Liver (tissue), 9 donors: ENCODE data around the gene FGD2. TPM values are rescaled to one million over a fixed set of nuclear protein-coding genes. Genes with fewer than 3 reads are reported as not detected.

Experiments used
- DNase-seq: peaks from one replicate; pipeline ENCODE4 v3.0.0-alpha.2; 2017; ENCODE audit warnings: low spot score
- H3K27ac ChIP-seq, 2 donors: one replicate each; pipeline ENCODE4 v1.7.0; 2013; ENCODE audit warnings: inconsistent platforms in 2 of 2, low read length in 2 of 2, control low read depth in 1 of 2, low read depth in 1 of 2, mild to moderate bottlenecking in 1 of 2
- H3K27me3 ChIP-seq, 4 donors: one replicate each; pipeline versions ENCODE4 v1.6.1 to v1.7.0; 2013; ENCODE audit warnings: low read length in 3 of 4, inconsistent platforms in 1 of 4, mild to moderate bottlenecking in 1 of 4, moderate library complexity in 1 of 4; ENCODE audit not compliant: control insufficient read depth in 4 of 4, insufficient read depth in 4 of 4
- H3K36me3 ChIP-seq, 4 donors: one replicate each; pipeline versions ENCODE4 v1.6.1 to v1.7.0; 2013; ENCODE audit warnings: low read length in 3 of 4, mild to moderate bottlenecking in 3 of 4, low read depth in 1 of 4, moderate library complexity in 1 of 4; ENCODE audit not compliant: control insufficient read depth in 4 of 4, insufficient read depth in 3 of 4
- H3K4me1 ChIP-seq, 4 donors: one replicate each; pipeline versions ENCODE4 v1.6.1 to v1.7.0; 2013; ENCODE audit warnings: low read length in 3 of 4, mild to moderate bottlenecking in 3 of 4, moderate library complexity in 1 of 4; ENCODE audit not compliant: control insufficient read depth in 4 of 4, insufficient read depth in 4 of 4
- H3K4me3 ChIP-seq, 3 donors: one replicate each; pipeline versions ENCODE4 v1.6.1 to v1.7.0; 2013; ENCODE audit warnings: low read length in 3 of 3, control low read depth in 1 of 3, low read depth in 1 of 3, mild to moderate bottlenecking in 1 of 3
- H3K9ac ChIP-seq, 2 donors: one replicate each; pipeline ENCODE4 v1.7.0; 2013; ENCODE audit warnings: low read length in 2 of 2, mild to moderate bottlenecking in 2 of 2, moderate library complexity in 2 of 2, control low read depth in 1 of 2, low read depth in 1 of 2
- H3K9me3 ChIP-seq, 4 donors: one replicate each; pipeline versions ENCODE4 v1.6.1 to v1.7.0; 2013; ENCODE audit warnings: low read length in 3 of 4; ENCODE audit not compliant: control insufficient read depth in 4 of 4
- ATF3 ChIP-seq: IDR thresholded peaks from 2 replicates; pipeline ENCODE4 v1.6.1; 2016; ENCODE audit warnings: antibody characterized with exemption
- EGR1 ChIP-seq, 2 donors: IDR thresholded peaks; 2 replicates each; pipeline ENCODE4 v1.6.1; 2016 to 2018; ENCODE audit warnings: antibody characterized with exemption in 2 of 2, low read depth in 2 of 2
- FOXA1 ChIP-seq: IDR thresholded peaks from 2 replicates; pipeline ENCODE4 v1.6.1; 2016; ENCODE audit warnings: antibody characterized with exemption
- FOXA2 ChIP-seq: IDR thresholded peaks from 2 replicates; pipeline ENCODE4 v1.6.1; 2016; ENCODE audit warnings: antibody characterized with exemption
- GABPA ChIP-seq, 2 donors: IDR thresholded peaks in 1 of 2; conservative IDR thresholded peaks in 1 of 2; 2 replicates each; pipeline ENCODE4 v1.6.1; 2016; ENCODE audit warnings: antibody characterized with exemption in 2 of 2, mild to moderate bottlenecking in 1 of 2, moderate library complexity in 1 of 2
- HNF4A ChIP-seq, 2 donors: conservative IDR thresholded peaks; 2 replicates each; pipeline ENCODE4 v1.6.1; 2016; ENCODE audit warnings: antibody characterized with exemption in 2 of 2, mild to moderate bottlenecking in 2 of 2
- HNF4G ChIP-seq: IDR thresholded peaks from 2 replicates; pipeline ENCODE4 v1.6.1; 2016; ENCODE audit warnings: antibody characterized with exemption
- JUND ChIP-seq, 2 donors: IDR thresholded peaks; 2 replicates each; pipeline ENCODE4 v1.6.1; 2016; ENCODE audit warnings: antibody characterized with exemption in 2 of 2
- NR2F2 ChIP-seq: IDR thresholded peaks from 2 replicates; pipeline ENCODE4 v1.6.1; 2016; ENCODE audit warnings: antibody characterized with exemption
- RAD21 ChIP-seq, 2 donors: IDR thresholded peaks; 2 replicates each; pipeline ENCODE4 v1.6.1; 2016; ENCODE audit warnings: antibody characterized with exemption in 2 of 2, mild to moderate bottlenecking in 2 of 2
- REST ChIP-seq: IDR thresholded peaks from 2 replicates; pipeline ENCODE4 v1.6.1; 2016; ENCODE audit warnings: antibody characterized with exemption, mild to moderate bottlenecking
- RXRA ChIP-seq, 2 donors: IDR thresholded peaks; 2 replicates each; pipeline ENCODE4 v1.6.1; 2017 to 2018; ENCODE audit warnings: antibody characterized with exemption in 2 of 2, mild to moderate bottlenecking in 1 of 2
- SP1 ChIP-seq: IDR thresholded peaks from 2 replicates; pipeline ENCODE4 v1.6.1; 2018; ENCODE audit warnings: antibody characterized with exemption, mild to moderate bottlenecking
- TAF1 ChIP-seq: conservative IDR thresholded peaks from 2 replicates; pipeline ENCODE4 v1.6.1; 2016; ENCODE audit warnings: antibody characterized with exemption, mild to moderate bottlenecking
- YY1 ChIP-seq: IDR thresholded peaks from 2 replicates; pipeline ENCODE4 v1.6.1; 2016; ENCODE audit warnings: antibody characterized with exemption, mild to moderate bottlenecking
- ZBTB33 ChIP-seq: IDR thresholded peaks from 2 replicates; pipeline ENCODE4 v1.6.1; 2016; ENCODE audit warnings: antibody characterized with exemption
- WGBS: extraction: QIAGEN DNeasy Blood & Tissue Kit; methylation state at CpG from one replicate; pipeline ENCODE4 v1.1.7; 2013; 5-methylcytosine and 5-hydroxymethylcytosine counted together
- polyA plus RNA-seq, 2 donors: library from polyadenylated mRNA; stranded (reverse) in 1 of 2; unstranded in 1 of 2; fragments of 200-250 nt in 1 of 2; fragments of >200 nt in 1 of 2; fragmentation: Nextera tagmentation in 1 of 2; extraction: Ambion mirVana in 1 of 2; gene quantifications; one replicate each; pipeline versions ENCODE4 v1.2.1 to v1.2.3, GENCODE V29; 2013 to 2015
- total RNA-seq, 2 donors: library from RNA; depleted of rRNA; stranded (reverse); fragments of >200 nt; gene quantifications; one replicate each; pipeline ENCODE4 v1.2.3, GENCODE V29; 2014
- TF ChIP-seq, protein P1 (sequence below): IDR thresholded peaks from 2 replicates; pipeline ENCODE4 v1.6.1; 2016; ENCODE audit warnings: antibody characterized with exemption
- TF ChIP-seq, protein P2 (sequence below): fragments of 150-350 bp; IDR thresholded peaks from 2 replicates; pipeline ENCODE4 v1.5.1; 2017; ENCODE audit warnings: improper control_type of control experiment, low read depth, low read length; ENCODE audit not compliant: missing input control
- donor health status: healthy.
- donor health status: healthy.
- donor health status: healthy.
- donor health status: healthy.
- donor health status: healthy.

The FGD2 gene
- total and polyA plus RNA-seq, 4 donors: 4.6 to 24.4 (median 9.1) TPM

- DNase-seq: no peak
- Histone ChIP-seq H3K4me1 (peaks cover 6 to 18% (median 13%) of the 10 kb centered on the region in 4 donors), H3K9me3 (no peaks in the 10 kb centered on the region), H3K27ac (peak overlapping the region; percentile 26 to 32), H3K36me3 (no peaks in the 10 kb centered on the region), H3K9ac (no peak overlapping the region), H3K4me3 (no peak overlapping the region), H3K27me3 (no peaks in the 10 kb centered on the region)
- TF ChIP-seq RXRA (IDR thresholded peaks at IDR 0.05) (no peak), HNF4A (conservative IDR thresholded peaks at IDR 0.05) (no peak), TAF1 (no peak)
- WGBS: 90% methylated on average over 3 of the region's 3 CpGs
Observed at GRCh38 chr6:37049758-37050044, 44.2 kb downstream of the FGD2 start.

GRCh38 chr6:37050045-37050853 is 44.8 kb downstream of the FGD2 start:
- H3K9ac ChIP-seq: no peak overlapping the region
- H3K9me3 ChIP-seq: no peaks in the 10 kb centered on the region
- H3K27ac ChIP-seq: peak overlapping the region; percentile 32 to 46
- H3K4me1 ChIP-seq: peaks cover 6 to 18% (median 13%) of the 10 kb centered on the region in 4 donors
- no peak overlapping the region for H3K4me3 ChIP-seq
- WGBS: 63% methylated on average over 24 of the region's 24 CpGs
- TF ChIP-seq REST (no peak), YY1 (no peak), NR2F2 (peak; percentile 76), SP1 (peak; percentile 28), HNF4A (conservative IDR thresholded peaks at IDR 0.05) (no peak), ZBTB33 (no peak), FOXA2 (no peak), TAF1 (no peak), RAD21 (IDR thresholded peaks at IDR 0.05) (peak in 1 of 2 donors; percentile 28), RXRA (IDR thresholded peaks at IDR 0.05) (no peak), HNF4G (no peak), JUND (IDR thresholded peaks at IDR 0.05) (no peak), GABPA (IDR thresholded peaks at IDR 0.05 in 1 of 2, conservative IDR thresholded peaks at IDR 0.05 in 1 of 2) (no peak), FOXA1 (no peak), ATF3 (no peak), EGR1 (IDR thresholded peaks at IDR 0.05; ENCODE audit: low read depth in 2 of 2) (peak in 1 of 2 donors; percentile 51)
- TF ChIP-seq, protein P1, sequence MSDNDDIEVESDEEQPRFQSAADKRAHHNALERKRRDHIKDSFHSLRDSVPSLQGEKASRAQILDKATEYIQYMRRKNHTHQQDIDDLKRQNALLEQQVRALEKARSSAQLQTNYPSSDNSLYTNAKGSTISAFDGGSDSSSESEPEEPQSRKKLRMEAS: peak; percentile 71
- TF ChIP-seq, protein P2, sequence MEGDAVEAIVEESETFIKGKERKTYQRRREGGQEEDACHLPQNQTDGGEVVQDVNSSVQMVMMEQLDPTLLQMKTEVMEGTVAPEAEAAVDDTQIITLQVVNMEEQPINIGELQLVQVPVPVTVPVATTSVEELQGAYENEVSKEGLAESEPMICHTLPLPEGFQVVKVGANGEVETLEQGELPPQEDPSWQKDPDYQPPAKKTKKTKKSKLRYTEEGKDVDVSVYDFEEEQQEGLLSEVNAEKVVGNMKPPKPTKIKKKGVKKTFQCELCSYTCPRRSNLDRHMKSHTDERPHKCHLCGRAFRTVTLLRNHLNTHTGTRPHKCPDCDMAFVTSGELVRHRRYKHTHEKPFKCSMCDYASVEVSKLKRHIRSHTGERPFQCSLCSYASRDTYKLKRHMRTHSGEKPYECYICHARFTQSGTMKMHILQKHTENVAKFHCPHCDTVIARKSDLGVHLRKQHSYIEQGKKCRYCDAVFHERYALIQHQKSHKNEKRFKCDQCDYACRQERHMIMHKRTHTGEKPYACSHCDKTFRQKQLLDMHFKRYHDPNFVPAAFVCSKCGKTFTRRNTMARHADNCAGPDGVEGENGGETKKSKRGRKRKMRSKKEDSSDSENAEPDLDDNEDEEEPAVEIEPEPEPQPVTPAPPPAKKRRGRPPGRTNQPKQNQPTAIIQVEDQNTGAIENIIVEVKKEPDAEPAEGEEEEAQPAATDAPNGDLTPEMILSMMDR: no peak
- H3K27me3 ChIP-seq: no peaks in the 10 kb centered on the region
- DNase-seq: peak; percentile 74
- no peaks in the 10 kb centered on the region for H3K36me3 ChIP-seq
